Osteoblast (primary cell): ENCODE measurements around the gene SHISA4. TPM values are rescaled to one million over a fixed set of nuclear protein-coding genes. Genes with fewer than 3 reads are reported as not detected.

Experiments used
- DNase-seq: peaks from one replicate; pipeline ENCODE4 v3.0.0; 2011; ENCODE audit warnings: low spot score, mixed read lengths; ENCODE audit not compliant: insufficient read length; ENCODE audit errors: missing footprints
- H2AFZ ChIP-seq: 2 replicates; pipeline ENCODE4 v1.6.0; 2011; ENCODE audit warnings: mild to moderate bottlenecking, low read length
- H3K27ac ChIP-seq: 2 replicates; pipeline ENCODE4 v1.5.1; 2011; ENCODE audit warnings: mild to moderate bottlenecking, low read depth, low read length, moderate library complexity
- H3K27me3 ChIP-seq: 2 replicates; pipeline ENCODE4 v1.6.0; 2012; ENCODE audit warnings: mild to moderate bottlenecking, control low read depth, inconsistent platforms, low read length, moderate library complexity; ENCODE audit not compliant: insufficient read depth
- H3K36me3 ChIP-seq: 2 replicates; pipeline ENCODE4 v1.5.1; 2011; ENCODE audit warnings: mild to moderate bottlenecking, low read length, control low read depth, moderate library complexity; ENCODE audit not compliant: insufficient read depth
- H3K4me1 ChIP-seq: 2 replicates; pipeline ENCODE4 v1.5.1; 2011; ENCODE audit warnings: mild to moderate bottlenecking, low read length, control low read depth, moderate library complexity; ENCODE audit not compliant: insufficient read depth
- H3K4me2 ChIP-seq: 2 replicates; pipeline ENCODE4 v1.6.0; 2011; ENCODE audit warnings: mild to moderate bottlenecking, low read length; ENCODE audit not compliant: insufficient read depth
- H3K4me3 ChIP-seq: fragments of 200-600 bp; sonication (generic); 3 replicates; pipeline ENCODE4 v1.5.1; 2012; ENCODE audit warnings: mild to moderate bottlenecking, low read length, inconsistent platforms; ENCODE audit not compliant: insufficient read depth
- H3K79me2 ChIP-seq: 2 replicates; pipeline ENCODE4 v1.6.0; 2012; ENCODE audit warnings: mild to moderate bottlenecking, low read length, control low read depth, inconsistent platforms; ENCODE audit not compliant: insufficient read depth
- H3K9me3 ChIP-seq: 2 replicates; pipeline ENCODE4 v1.5.1; 2011; ENCODE audit warnings: low read depth, low read length, control low read depth
- H4K20me1 ChIP-seq: 2 replicates; pipeline ENCODE4 v1.6.0; 2012; ENCODE audit warnings: mild to moderate bottlenecking, low read length, control low read depth; ENCODE audit not compliant: insufficient read depth
- total RNA-seq: library from RNA; depleted of rRNA; stranded (reverse); fragments of >200 nt; gene quantifications from 2 replicates; pipeline ENCODE4 v1.2.3, GENCODE V29; 2012
- TF ChIP-seq, protein P1 (sequence below): IDR thresholded peaks from 2 replicates; pipeline ENCODE4 v1.5.1; 2011; ENCODE audit warnings: mild to moderate bottlenecking, low read depth, low read length, moderate library complexity; ENCODE audit errors: extremely low read depth

SHISA4 gene
- total RNA-seq, 1 donor = 25.3 TPM

DNA sequence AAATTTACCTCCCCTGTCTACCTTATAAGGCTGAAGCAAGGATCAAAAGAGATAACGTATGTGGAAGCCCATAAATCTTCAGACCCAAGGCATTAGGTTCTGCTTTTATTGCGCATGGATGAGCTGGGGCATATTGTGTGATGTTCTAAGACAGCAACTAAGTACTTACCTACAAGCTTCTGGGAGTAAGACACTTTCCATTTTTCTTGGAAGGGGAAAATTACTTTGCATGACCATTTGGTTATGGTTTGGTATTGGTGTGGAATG is 36.5 kb downstream of the SHISA4 start:
- H3K27me3 ChIP-seq = no peaks in the 10 kb centered on the region
- no peak overlapping the region for H3K4me2 ChIP-seq
- no peak for DNase-seq
- H3K36me3 ChIP-seq = peaks cover 8% of the 10 kb centered on the region
- no peaks in the 10 kb centered on the region for H3K9me3 ChIP-seq
- no peak overlapping the region for H3K27ac ChIP-seq
- TF ChIP-seq, protein P1, sequence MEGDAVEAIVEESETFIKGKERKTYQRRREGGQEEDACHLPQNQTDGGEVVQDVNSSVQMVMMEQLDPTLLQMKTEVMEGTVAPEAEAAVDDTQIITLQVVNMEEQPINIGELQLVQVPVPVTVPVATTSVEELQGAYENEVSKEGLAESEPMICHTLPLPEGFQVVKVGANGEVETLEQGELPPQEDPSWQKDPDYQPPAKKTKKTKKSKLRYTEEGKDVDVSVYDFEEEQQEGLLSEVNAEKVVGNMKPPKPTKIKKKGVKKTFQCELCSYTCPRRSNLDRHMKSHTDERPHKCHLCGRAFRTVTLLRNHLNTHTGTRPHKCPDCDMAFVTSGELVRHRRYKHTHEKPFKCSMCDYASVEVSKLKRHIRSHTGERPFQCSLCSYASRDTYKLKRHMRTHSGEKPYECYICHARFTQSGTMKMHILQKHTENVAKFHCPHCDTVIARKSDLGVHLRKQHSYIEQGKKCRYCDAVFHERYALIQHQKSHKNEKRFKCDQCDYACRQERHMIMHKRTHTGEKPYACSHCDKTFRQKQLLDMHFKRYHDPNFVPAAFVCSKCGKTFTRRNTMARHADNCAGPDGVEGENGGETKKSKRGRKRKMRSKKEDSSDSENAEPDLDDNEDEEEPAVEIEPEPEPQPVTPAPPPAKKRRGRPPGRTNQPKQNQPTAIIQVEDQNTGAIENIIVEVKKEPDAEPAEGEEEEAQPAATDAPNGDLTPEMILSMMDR = no peak
- H2AFZ ChIP-seq = no peak overlapping the region
- no peak overlapping the region for H3K4me3 ChIP-seq
- H3K79me2 ChIP-seq = no peaks in the 10 kb centered on the region
- H3K4me1 ChIP-seq = no peaks in the 10 kb centered on the region
- H4K20me1 ChIP-seq = peaks cover 8% of the 10 kb centered on the region

DNA sequence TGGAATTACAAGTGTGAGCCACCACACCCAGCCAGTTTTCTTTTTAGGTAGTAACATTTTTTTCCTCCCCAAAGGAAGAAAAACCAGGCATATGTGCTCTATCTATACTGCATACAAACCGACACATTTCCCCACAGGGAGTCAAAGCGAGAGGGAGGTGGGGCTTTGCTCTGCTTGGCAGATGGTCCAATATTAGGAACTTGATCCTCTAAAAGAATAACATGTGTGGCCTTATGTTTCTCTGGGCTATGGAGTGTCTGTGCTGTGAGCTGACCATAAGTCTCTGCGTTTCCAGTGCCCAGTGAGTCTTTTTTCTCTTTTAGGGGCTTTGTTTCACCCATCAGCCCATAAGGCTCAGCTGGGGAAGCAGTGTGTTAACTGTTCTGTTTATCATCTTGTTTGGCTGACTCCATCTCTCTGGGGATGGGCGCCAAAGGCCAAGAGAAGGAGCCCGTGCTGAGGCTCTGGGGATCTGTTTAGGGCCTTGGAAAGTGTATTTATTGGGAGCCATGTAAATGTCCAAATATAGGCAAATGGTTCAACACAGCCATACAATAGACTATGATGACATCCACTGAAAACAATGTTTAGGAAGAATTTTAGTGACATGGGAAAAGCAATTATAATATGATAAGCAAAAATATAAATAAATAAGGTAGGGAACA is 37.4 kb downstream of the SHISA4 start:
- no peak overlapping the region for H3K4me2 ChIP-seq

DNA sequence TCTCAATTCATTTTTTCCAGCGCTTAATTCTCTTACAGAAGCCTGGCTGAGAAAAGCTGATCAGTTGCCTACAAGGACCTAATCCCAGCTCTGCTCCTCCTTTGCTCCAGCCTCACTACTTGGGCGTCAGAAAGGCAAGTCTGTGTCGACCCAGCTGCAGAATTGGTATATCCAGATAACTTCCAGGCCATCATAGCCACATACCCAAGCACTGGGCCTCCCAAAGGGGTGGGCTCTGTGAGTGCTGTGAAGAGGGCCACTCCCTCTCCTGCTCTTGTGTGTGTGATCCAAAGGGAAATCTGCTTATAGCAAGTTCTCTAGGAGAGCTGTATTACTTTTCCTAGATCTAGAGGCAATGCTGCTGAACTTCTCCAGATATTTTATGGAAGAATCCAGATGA is 39.6 kb downstream of the SHISA4 start:
- Histone ChIP-seq H3K4me2 (no peak overlapping the region), H4K20me1 (peaks cover 13% of the 10 kb centered on the region), H3K27ac (no peak overlapping the region), H3K79me2 (no peaks in the 10 kb centered on the region), H3K4me3 (no peak overlapping the region), H3K9me3 (no peaks in the 10 kb centered on the region), H3K36me3 (peaks cover 13% of the 10 kb centered on the region), H3K4me1 (no peaks in the 10 kb centered on the region), H3K27me3 (no peaks in the 10 kb centered on the region), H2AFZ (no peak overlapping the region)
- TF ChIP-seq, protein P1 = no peak
- no peak for DNase-seq

More for the DNA sequence above, 37.4 kb downstream of the SHISA4 start:
- Histone ChIP-seq H3K4me1 (no peaks in the 10 kb centered on the region), H3K27me3 (no peaks in the 10 kb centered on the region), H3K9me3 (no peaks in the 10 kb centered on the region), H3K4me3 (no peak overlapping the region), H2AFZ (no peak overlapping the region), H3K36me3 (peaks cover 13% of the 10 kb centered on the region), H3K27ac (no peak overlapping the region), H3K79me2 (no peaks in the 10 kb centered on the region), H4K20me1 (peaks cover 13% of the 10 kb centered on the region)
- TF ChIP-seq, protein P1 = no peak
- DNase-seq = no peak

DNA sequence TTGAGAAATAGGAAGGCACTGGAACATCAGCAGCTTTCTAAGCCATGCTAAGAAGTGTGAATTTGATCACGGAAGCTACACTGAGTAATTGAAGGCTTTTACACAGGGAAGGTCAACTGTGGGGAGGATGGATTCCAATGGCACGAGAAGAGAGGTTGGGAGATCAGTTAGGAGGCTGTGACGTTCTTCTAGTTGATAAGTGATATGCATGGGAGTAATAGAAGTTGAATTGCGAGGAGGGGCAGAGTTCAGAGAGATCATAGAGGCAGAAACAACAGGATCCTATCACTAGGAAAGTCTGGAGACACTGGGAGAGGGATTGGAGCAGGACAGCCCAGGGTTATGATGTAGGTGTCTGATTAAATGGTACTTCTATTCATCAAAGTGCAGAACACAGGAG is 41.4 kb downstream of the SHISA4 start:
- Histone ChIP-seq H3K4me2 (no peak overlapping the region), H3K4me3 (no peak overlapping the region), H2AFZ (no peak overlapping the region), H3K79me2 (peaks cover 4% of the 10 kb centered on the region), H3K27ac (no peak overlapping the region), H3K27me3 (no peaks in the 10 kb centered on the region), H3K9me3 (no peaks in the 10 kb centered on the region), H3K4me1 (peaks cover 9% of the 10 kb centered on the region), H3K36me3 (peaks cover 13% of the 10 kb centered on the region), H4K20me1 (peaks cover 17% of the 10 kb centered on the region)
- DNase-seq = no peak
- TF ChIP-seq, protein P1 = no peak
